GM12865 (cell line): ENCODE results near the gene ZHX3.

ENCODE experiments used
- DNase-seq: peaks from one replicate; pipeline ENCODE4 v3.0.0; 2010; ENCODE audit warnings: low read depth
- H3K4me3 ChIP-seq: 2 replicates; pipeline ENCODE4 v1.5.1; 2011; ENCODE audit warnings: mild to moderate bottlenecking, low read depth, low read length, control low read depth
- CTCF ChIP-seq: IDR thresholded peaks from 2 replicates; pipeline ENCODE4 v1.5.1; 2011; ENCODE audit warnings: low read length, control low read depth, low read depth, inconsistent platforms; ENCODE audit not compliant: insufficient read depth; ENCODE audit errors: missing control alignments

Gene ZHX3

GRCh38 chr20:41161886-41162285 lies 155.6 kb downstream of the ZHX3 start:
- H3K4me3 ChIP-seq: no peak overlapping the region
- no peak for TF ChIP-seq CTCF
- DNase-seq: no peak

GRCh38 chr20:41160686-41161085 lies 156.8 kb downstream of the ZHX3 start:
- DNase-seq: no peak
- no peak overlapping the region for H3K4me3 ChIP-seq
- TF ChIP-seq CTCF: no peak

- TF ChIP-seq CTCF: no peak
- no peak overlapping the region for H3K4me3 ChIP-seq
- no peak for DNase-seq
Measured at GRCh38 chr20:41159547-41159946, 158.0 kb downstream of the ZHX3 start.

- no peak for TF ChIP-seq CTCF
- H3K4me3 ChIP-seq: no peak overlapping the region
- no peak for DNase-seq
Measured at GRCh38 chr20:41158082-41158625, 159.4 kb downstream of the ZHX3 start.

GRCh38 chr20:41155261-41155660 lies 162.3 kb downstream of the ZHX3 start:
- DNase-seq: no peak
- no peak overlapping the region for H3K4me3 ChIP-seq
- no peak for TF ChIP-seq CTCF

- no peak overlapping the region for H3K4me3 ChIP-seq
- no peak for DNase-seq
Measured at GRCh38 chr20:41154436-41155176, 162.9 kb downstream of the ZHX3 start.

More at GRCh38 chr20:41154436-41155176, 162.9 kb downstream of the ZHX3 start:
- TF ChIP-seq CTCF: no peak
